Activated T-helper 1 cell treated with anti-CD3 and anti-CD28 coated beads, Interleukin-2, amount 50 U/mL, for 16 hours (primary cell): ENCODE measurements around the gene PSMD6.

Experiments used
- DNase-seq, 2 donors: peaks; one replicate each; pipeline ENCODE4 v3.0.0-alpha.2; 2020; ENCODE audit warnings: low read depth in 1 of 2, low spot score in 1 of 2

The PSMD6 gene

DNA sequence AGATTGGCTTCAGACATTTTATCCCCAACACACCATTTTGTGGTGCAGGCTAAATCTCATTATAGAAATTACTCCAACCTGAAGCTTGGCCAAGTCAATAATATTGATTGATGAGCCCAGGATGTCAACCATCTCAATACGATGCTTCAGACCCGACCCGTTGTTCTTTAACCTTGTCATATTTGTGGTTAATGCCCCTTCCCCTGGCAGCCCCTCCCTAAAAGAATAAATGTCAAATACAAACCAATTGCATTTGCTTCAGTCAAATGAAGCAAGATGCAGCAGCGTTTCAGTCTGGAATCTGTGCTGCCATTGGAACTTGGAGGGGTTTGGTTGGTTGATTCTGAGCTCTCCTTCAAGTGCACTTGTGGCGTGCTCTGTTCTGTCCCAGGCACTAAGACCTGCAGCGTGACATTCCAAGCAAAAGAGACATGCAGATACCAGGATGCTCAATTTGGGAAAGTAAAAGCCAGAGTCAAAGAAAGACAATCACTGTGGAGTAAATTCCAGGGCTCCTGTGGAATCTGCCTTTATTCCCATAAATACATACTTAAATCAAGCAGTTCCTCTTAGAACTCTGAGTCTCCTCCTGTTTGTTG is 23.8 kb upstream of the PSMD6 start:
- DNase-seq = no peak

DNA sequence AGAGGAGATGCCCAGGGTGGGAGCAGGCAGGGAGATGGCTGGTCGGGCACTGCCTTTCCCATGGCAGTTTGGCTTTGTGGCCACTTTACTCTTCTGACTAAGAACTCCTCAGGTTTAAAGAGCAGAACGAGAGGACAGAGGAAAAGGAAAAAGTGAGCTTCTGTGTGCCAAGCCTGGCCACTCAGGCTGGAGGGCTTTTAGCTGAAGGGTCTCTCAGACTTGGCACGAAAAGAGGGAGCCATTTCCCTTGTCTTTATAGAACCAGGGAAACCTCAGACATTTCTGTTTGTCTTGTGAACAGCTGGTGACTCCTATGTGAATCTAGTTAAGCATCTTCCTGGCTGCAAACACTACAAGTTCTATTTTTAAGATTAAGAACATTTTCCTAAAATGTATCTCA is 23.3 kb upstream of the PSMD6 start:
- DNase-seq = no peak

GRCh38 chr3:64042952-64043351 is 19.7 kb upstream of the PSMD6 start:
- no peak for DNase-seq

DNA sequence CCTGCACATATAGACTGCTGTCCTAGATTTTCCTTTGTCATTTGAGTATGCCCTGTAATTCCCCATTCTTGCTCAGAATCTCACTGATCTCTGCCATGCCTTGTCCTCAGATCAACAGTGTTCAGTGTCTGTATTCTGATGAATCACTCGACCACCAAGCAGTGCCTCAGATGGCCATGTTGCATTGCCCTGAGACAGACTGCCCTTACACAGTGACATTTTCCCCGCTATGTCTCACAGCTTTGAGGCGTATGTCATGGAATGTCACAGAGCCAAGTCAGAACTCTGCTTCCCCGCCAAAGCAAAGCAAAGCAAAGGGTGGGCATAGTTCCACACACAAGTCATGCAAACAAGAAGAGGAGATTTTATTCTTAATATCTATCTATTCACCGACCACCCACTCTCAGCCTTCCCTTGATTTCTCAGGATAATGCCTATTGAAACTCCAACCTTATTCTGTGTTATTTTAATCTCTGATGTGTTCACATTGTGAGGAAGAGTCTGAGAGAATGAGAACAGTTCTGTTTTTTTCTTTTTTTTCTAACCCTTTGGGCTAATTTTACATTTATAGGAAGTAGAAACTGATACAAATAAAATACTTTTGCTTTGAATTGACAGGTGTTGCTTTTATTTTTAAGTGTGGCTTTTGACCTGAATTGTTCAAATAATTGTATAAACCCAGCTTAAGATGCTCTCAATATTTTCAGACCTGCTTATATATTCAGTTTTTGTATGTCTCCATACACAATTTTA is 16.9 kb upstream of the PSMD6 start:
- DNase-seq = no peak

DNA sequence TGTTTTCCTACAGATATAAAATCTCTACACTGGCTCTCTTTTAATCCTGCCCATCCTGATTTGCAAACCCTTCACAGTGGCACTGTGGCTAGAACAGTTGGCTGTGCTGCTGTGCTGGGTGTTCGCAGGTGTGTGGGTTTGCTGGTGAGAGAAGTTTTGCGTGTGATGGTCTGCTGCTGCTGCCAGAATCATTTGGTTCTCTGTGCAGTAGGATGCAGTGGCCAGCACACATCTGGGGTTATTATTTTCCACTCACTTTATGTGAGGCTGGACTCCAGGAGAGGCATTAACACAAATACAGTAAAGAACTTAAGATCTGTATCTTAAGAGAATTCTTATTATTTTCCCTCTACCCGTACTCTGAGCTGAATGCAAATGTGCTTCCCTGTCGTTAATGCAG is 16.0 kb upstream of the PSMD6 start:
- DNase-seq = no peak

- DNase-seq = no peak
Observed at GRCh38 chr3:64038253-64038767, 15.0 kb upstream of the PSMD6 start.

DNA sequence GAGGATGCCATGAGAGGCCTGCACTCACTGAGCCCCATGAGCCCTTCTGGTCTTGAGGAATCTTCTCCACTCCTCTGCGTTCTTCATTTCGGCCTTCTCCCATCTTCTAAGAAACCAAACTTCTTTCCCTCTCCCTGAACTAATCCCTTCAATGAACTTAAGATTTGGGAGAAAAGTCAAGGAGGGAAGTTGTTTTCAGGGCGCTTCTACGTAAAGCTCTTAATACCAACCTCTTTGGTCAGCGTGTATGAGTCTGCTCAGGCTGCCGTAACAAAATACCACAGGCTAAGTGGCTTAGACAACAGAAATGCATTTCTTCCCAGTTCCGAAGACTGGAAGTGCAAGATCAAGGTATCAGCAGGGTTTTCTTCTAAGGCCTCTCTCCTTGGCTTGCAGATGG is 13.8 kb upstream of the PSMD6 start:
- no peak for DNase-seq

- no peak for DNase-seq
Observed at GRCh38 chr3:64033069-64033468, 9.8 kb upstream of the PSMD6 start.

- no peak for DNase-seq
Observed at GRCh38 chr3:64031540-64032508, 8.5 kb upstream of the PSMD6 start.

GRCh38 chr3:64030741-64031140 is 7.4 kb upstream of the PSMD6 start:
- DNase-seq = peak; percentile 41 to 63

GRCh38 chr3:64029287-64029686 is 6.0 kb upstream of the PSMD6 start:
- DNase-seq = no peak

GRCh38 chr3:64028754-64029153 is 5.5 kb upstream of the PSMD6 start:
- DNase-seq = no peak

DNA sequence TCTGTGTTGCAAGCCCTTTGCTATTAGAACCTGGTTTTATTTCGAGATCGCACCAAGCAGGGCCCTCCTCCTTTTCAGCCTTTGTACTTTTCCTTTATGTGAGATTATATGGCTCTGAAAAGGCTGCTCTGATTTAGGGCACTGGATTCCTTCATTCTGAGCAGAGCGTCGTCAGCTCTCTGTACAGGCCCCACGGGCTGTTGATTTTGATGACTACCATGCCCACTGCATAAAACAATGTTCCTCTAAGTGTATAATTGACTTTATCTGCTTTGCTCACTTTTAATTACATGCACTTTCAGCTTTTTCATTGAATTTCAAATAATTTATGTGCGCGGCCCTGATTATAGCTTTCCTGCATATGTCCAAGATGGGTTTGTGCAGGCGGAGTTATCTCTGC is 4.4 kb upstream of the PSMD6 start:
- DNase-seq = no peak

DNA sequence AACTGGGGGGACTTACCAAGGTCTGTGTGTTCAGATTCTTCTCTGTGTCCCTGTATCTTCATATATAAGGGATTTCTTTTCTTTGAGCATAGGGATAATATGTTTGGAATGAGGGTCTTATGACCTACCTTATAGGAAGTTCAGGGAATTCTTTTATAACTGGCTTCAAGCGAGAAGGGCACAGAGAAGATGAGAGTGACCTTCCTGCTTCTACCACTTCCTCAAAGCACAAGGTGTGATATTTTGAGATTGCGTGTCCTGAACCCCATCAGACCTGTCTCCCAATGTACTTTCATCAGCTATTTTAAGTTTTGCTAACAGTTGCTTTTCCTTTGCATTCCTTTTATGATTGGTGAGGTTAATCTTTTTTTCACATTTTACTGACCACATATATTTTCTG is 3.1 kb upstream of the PSMD6 start:
- no peak for DNase-seq

DNA sequence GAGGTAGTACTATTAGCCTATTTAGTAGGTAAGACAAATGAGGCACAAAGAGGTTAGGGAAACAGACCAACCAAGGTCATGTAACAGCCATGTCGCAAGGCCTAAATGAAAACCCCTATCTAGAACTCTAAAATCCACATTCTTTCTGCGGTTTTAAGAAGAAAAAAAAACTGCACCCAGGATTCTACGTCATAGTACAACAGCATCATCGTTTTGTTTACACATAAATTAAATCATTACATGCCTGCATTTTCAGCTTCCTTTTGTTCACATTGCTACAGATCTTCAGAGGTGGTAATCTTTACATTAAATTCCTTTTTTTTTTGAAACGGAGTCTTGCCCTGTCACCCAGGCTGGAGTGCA is 548 bp upstream of the PSMD6 start:
- no peak for DNase-seq

GRCh38 chr3:64022451-64023186 is 675 bp downstream of the PSMD6 start:
- no peak for DNase-seq

GRCh38 chr3:64021922-64022321 is 1.4 kb downstream of the PSMD6 start:
- no peak for DNase-seq

DNA sequence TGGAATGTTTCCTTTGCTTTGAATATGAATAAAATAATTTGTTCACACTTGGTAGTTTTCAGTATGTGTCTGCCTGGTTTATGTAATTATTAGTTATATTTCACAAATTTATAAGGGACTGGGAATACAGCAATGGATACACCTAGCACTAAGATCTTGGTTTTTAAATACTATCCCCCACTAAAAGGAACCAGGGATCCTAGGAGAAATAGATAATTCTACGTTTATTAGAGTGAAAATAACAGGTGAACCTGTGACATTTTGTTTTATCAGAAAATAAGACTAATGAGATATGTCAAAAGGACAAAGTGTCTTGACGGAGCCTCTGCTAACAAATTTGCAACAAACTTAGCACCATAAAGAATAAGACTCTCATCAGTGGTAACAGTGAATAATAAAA is 3.4 kb downstream of the PSMD6 start:
- DNase-seq = no peak

DNA sequence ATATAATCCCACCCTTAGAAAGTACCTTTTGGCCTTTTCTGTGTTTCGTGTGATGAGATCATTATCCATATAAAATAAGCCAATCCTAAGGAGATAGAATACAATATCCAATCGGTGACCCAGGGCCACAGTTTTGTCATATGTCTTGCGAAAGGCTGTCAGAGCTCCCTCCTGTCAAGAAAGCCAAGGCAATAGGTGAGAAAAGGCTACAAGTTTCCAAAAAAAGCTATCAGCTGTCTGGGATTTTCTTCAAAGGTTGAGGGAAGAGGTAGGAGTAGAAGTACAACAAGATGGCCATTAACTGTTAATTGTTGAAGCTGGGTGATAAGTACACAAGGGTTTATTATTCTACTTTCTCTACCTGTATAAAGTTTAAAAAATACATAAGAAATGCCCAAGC is 4.0 kb downstream of the PSMD6 start:
- DNase-seq = no peak

GRCh38 chr3:64016941-64017620 is 6.2 kb downstream of the PSMD6 start:
- DNase-seq = no peak

DNA sequence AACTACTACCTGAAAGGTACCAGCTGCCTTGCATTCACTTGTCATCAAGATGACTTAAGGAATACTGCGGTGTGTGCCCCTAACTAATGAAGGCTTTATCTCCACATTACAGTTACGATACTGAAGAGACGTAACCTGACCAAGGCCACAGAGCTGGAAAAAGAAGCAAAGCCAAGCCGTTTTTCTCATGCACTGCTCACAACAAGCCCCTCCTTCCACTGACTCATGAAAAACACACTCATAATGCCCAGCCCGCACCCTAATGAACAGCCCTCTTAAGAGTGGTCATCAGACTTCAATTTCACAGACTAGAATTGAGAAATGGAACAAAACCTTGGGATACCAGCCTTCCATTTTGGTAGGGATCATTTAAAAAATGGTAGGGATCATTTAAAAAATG is 11.6 kb downstream of the PSMD6 start:
- no peak for DNase-seq
